SHP77 (cell line): ENCODE measurements around the gene ST6GALNAC6.
"Not testable (repeated sequence)": the region's sequence is repeated elsewhere in the genome, so short reads cannot be mapped to it uniquely, and the experiment has no call there.

ENCODE experiments used
- DNase-seq, 2 experiments: peaks; one replicate each; lab custom pipeline; 2025; lab: John Stamatoyannopoulos, UW

Gene ST6GALNAC6

DNA sequence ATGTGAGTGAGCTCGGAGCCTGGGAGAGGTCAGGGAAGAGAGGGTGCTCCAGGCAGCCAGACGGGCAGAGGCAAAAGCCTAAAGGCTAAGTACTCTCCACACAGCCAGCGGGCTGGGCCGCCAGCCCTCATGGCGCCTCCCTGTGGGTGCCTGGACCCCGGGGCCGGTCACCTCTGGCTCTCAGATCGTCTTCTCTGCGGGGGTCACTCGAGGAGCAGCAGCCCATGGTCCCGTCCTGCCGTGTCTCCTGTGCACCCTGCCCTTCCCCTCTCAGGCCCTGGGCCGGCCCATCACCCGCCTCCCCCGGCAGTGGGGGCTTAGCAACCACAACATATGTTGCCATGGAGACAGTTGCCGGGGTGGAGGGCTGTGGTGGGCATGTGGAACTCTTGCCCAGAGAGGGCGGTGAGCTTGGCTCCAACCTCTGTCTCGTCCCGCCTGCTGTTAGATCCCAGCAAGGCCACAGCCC is 26.1 kb downstream of the ST6GALNAC6 start:
- DNase-seq: no peak

- DNase-seq: no peak
Measured at GRCh38 chr9:127872369-127873222, 26.8 kb downstream of the ST6GALNAC6 start.

DNA sequence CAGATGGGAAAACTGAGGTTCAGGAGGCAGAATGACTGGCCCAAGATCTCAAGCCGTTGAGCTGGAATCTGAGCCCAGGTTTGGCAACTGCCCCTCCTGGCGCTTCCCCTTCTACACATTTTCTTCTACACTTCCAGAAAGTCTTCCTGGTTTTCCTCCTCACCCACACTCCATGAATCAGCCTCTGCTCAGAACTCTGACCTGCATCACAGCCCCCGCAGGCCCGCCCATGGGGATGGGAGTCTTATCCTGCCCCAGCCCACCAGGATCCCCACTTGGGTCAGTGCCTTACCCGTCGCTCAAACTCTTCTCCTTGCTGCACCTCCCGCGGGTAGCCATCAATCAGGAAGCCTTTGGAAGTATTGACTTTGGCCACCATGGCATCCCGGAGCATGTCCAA is 27.9 kb downstream of the ST6GALNAC6 start:
- no peak for DNase-seq

- no peak for DNase-seq
Measured at GRCh38 chr9:127870887-127871286, 28.5 kb downstream of the ST6GALNAC6 start.

GRCh38 chr9:127870153-127870491 is 29.3 kb downstream of the ST6GALNAC6 start:
- not testable (repeated sequence) for DNase-seq

GRCh38 chr9:127869310-127870152 is 29.9 kb downstream of the ST6GALNAC6 start:
- DNase-seq: peak; percentile 80 to 81

DNA sequence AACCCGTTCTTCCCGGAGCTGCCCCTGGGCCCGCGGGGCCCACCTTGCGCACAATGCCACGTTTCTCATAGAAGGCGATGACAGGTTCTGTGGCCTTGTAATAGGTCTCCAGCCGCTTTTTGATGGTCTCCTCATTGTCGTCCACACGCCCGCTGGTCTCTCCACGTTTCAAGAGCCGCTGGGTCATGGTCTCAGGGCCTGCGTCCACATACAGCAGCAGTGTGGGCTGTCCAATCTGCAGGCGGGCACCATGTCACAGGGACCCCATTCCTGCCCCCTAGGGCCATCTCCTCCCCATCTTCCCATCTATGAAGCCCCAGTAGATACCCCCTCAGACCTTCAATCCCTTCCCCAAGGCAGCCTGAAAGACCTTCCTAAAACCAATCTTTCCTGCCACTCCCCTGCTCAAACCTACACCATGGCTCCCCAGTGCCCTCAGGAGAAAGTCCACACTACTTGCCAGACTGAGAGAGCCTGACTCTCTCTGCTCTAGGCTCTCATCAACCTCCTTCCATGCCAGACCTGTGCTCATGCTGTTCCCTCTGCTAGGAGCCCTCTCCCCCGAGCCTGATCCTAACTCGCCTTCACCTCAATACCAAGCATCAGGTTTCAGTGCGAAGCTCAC is 31.0 kb downstream of the ST6GALNAC6 start:
- no peak for DNase-seq

- no peak for DNase-seq
Measured at GRCh38 chr9:127867356-127868277, 31.8 kb downstream of the ST6GALNAC6 start.

- DNase-seq: no peak
Measured at GRCh38 chr9:127866535-127866934, 32.9 kb downstream of the ST6GALNAC6 start.

DNA sequence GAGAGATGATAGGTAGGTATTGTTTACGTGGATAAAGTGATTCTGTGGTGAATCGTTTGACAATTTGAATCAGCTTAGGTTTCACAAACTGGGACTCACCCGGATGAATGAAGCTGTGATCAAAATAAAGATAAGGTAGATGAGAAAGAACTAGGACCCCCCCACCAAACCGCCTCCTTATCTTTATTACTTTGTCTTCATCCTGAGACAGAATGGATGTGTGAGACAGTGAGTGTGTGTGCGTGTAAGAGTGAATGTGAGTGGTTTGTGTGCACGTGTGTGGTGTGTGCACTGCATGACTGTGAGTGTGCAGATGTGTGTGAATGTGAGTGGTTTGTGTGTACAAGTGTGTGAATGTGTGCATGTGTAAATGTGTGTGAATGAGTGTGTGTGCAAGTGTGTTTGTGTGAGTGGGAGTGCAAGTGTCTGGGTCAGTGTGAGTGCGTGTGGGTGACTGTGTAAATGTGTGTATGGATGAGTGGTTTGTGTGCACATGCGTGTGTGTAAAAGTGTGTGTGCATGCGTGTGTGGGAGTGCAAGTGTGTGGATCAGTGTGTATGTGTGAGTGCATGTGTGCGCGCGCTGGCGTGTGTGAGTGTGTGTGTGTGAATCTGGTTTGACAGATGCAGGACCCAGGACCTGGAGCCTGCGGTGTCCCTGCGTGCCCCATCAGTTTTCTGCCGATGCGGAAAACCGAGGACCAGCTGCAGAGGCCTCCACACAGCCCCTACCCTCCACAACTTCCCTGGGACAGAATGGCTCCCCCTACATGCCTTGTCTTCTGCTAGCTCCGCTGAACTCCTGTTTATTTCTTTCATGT is 33.5 kb downstream of the ST6GALNAC6 start:
- no peak for DNase-seq

DNA sequence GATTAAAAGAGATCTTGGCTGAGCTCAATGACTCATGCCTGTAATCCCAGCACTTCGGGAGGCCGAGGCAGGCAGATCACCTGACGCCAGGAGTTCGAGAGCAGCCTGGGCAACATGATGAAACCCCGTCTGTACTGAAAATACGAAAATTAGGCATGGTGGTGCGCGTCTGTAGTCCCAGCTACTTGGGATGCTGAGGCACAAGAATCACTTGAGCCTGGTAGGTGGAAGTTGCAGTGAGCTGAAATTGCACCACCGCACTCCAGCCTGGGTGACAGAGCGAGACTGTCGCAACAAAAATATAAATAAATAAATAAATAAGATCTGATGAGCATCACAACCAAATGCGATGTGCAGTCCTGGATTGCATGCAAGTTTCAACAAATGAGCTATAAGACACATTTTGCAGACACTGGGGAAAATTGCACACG is 36.2 kb downstream of the ST6GALNAC6 start:
- no peak for DNase-seq

- DNase-seq: no peak
Measured at GRCh38 chr9:127862075-127863011, 37.1 kb downstream of the ST6GALNAC6 start.

DNA sequence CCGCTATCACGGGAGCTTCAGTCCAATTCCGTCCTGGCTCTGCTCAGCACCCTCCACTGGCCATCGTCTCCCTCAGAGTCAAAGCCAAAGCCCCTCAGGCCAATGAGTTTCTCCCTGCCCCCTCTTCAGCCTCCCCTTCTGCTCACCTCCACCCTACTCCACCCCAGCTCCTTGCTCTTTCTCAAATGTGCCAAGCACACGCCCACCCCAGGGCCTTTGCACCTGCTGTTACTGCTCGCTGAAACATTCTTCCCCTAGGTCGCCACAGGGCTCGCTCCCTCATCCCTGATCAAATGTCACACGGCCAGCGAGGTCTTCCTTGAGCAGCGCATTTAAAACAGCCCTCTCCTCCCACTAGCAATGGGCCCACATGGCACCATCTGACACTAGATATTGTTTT is 38.6 kb downstream of the ST6GALNAC6 start:
- DNase-seq: no peak

DNA sequence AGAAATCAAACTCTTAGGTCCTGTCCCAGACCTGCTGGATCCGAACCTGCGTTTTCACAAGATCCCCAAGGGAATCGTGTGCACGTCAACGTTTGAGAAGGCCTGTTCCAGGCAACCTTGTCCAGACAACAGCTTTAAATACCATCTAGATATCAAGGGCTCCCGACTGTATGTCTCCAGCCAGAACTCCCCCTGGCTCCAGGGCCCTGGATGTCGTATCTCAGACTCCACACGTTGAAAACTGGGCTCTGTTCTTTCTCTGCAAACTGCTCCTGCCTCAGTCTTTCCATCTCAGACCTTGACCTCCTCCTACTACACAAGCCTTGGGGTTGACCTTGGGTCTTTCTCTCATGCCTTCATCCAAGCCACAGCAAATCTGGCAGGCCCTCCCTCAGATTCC is 39.1 kb downstream of the ST6GALNAC6 start:
- DNase-seq: no peak

DNA sequence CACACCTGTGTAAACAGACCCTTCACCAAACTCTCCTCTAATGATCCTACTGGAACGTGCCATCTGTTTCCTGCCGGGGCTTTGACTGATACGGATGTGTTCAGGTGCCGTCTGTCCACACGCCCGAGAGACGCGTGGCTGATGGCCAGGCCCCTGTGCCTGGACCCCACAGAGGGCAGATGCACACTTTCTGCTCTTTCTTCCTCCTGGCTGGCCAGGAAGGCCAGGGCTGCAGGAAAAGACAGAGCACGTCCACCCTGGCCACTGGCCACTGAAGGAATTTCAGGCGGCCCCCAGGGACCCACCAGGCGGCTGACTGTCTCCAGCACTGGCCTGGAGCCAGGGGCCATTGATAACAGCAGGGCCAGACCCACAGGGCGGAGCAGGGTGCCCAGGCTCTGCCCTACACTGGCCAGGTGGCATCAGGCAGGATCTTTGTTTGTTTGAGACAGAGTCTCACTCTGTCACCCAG is 41.3 kb downstream of the ST6GALNAC6 start:
- peak; percentile 55 to 83 for DNase-seq

DNA sequence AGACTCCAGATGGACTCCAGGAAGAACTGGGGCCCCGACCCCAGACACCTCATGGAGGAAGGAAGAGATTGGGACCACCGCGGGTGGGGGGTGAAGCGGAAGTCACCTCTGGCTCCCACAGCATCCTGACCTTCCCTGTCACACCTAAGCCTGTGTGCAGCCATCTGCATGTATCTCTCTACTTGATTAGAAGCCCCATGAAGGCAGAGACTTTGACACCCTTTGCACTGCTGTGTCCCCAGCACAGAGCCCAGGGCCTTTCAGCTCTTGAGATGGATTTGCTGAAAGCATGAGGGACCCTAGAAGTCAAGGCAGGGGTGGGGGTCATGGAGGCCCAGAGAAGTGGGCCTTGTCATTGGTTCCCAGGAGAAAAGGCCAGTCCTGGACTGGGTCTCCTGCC is 42.1 kb downstream of the ST6GALNAC6 start:
- no peak for DNase-seq

DNA sequence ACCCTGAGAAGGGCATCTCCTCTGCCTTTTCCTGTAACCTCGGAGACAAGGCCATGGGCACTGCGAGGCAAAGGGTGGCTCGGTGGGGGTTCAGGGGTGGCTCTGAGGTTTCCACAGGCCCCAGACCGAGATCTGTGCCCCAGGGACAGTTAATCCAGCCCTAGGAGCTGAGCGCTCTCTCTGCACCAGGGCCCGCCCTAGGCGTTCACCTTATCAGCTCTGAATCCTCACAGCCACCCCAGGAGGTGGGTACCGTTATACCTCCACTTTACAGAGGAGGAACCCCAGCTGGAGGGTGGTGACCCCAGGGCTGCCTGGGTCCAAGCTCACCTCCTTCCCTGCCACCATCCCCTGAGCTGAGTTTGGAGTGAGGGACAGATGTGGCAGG is 42.7 kb downstream of the ST6GALNAC6 start:
- no peak for DNase-seq

GRCh38 chr9:127856094-127856728 is 43.2 kb downstream of the ST6GALNAC6 start:
- DNase-seq: no peak

- DNase-seq: no peak
Measured at GRCh38 chr9:127855522-127855921, 43.9 kb downstream of the ST6GALNAC6 start.
